Hair follicular keratinocyte (primary cell): ENCODE results near the gene REC8. TPM values are rescaled to one million over a fixed set of nuclear protein-coding genes. Genes with fewer than 3 reads are reported as not detected.

ENCODE experiments used
- total RNA-seq: library from RNA; depleted of rRNA; stranded (reverse); fragments of >200 nt; gene quantifications from 2 replicates; pipeline ENCODE4 v1.2.3, GENCODE V29; 2015

Gene REC8
- total RNA-seq, 1 donor from 2014 or later = 6.7 TPM

Other genes with a start within 250 kb of the REC8 start
- 41.8 and 51.1 TPM in 2 replicates for gene DHRS4, start 218.3 kb upstream of the REC8 start, total RNA-seq
- gene DHRS4L2, start 183.2 kb upstream of the REC8 start, total RNA-seq = 15.7 and 18.7 TPM in 2 replicates
- gene CARMIL3, start 120.1 kb upstream of the REC8 start, total RNA-seq = 0.08 TPM in 1 of 2 replicates, not detected in the other
- gene CPNE6, start 100.5 kb upstream of the REC8 start, total RNA-seq = not detected in 2 replicates
- 40.7 and 91.5 TPM in 2 replicates for gene PCK2, start 77.8 kb upstream of the REC8 start, total RNA-seq
- 46.7 and 48.0 TPM in 2 replicates for gene DCAF11, start 57.3 kb upstream of the REC8 start, total RNA-seq
- 1.2 and 2.2 TPM in 2 replicates for gene NRL, start 57.1 kb upstream of the REC8 start, total RNA-seq
- gene FITM1, start 41.4 kb upstream of the REC8 start, total RNA-seq = not detected in 2 replicates
- 167 and 202 TPM in 2 replicates for gene PSME1, start 35.9 kb upstream of the REC8 start, total RNA-seq
- gene EMC9, start 30.5 kb upstream of the REC8 start, total RNA-seq = 22.3 and 37.2 TPM in 2 replicates
- gene PSME2, start 25.5 kb upstream of the REC8 start, total RNA-seq = 109 and 116 TPM in 2 replicates
- gene RNF31, start 24.6 kb upstream of the REC8 start, total RNA-seq = 24.4 and 30.7 TPM in 2 replicates
- gene IRF9, start 10.8 kb upstream of the REC8 start, total RNA-seq = 22.3 and 67.3 TPM in 2 replicates
- 42.4 and 82.5 TPM in 2 replicates for gene IPO4, start 16.7 kb downstream of the REC8 start, total RNA-seq
- 45.7 and 48.7 TPM in 2 replicates for gene TM9SF1, start 23.4 kb downstream of the REC8 start, total RNA-seq
- gene TSSK4, start 33.6 kb downstream of the REC8 start, total RNA-seq = 0.87 TPM in 1 of 2 replicates, not detected in the other
- 50.4 and 54.0 TPM in 2 replicates for gene CHMP4A, start 41.4 kb downstream of the REC8 start, total RNA-seq
- 11.4 and 18.3 TPM in 2 replicates for gene MDP1, start 44.0 kb downstream of the REC8 start, total RNA-seq
- 249 and 288 TPM in 2 replicates for gene NEDD8, start 60.3 kb downstream of the REC8 start, total RNA-seq
- gene GMPR2, start 60.8 kb downstream of the REC8 start, total RNA-seq = 72.9 and 86.9 TPM in 2 replicates
- 63.4 and 72.7 TPM in 2 replicates for gene TINF2, start 70.5 kb downstream of the REC8 start, total RNA-seq
- gene TGM1, start 91.1 kb downstream of the REC8 start, total RNA-seq = 10.5 and 19.3 TPM in 2 replicates
- gene RABGGTA, start 99.5 kb downstream of the REC8 start, total RNA-seq = 51.2 and 83.1 TPM in 2 replicates
- 39.3 and 76.7 TPM in 2 replicates for gene DHRS1, start 127.7 kb downstream of the REC8 start, total RNA-seq
- 13.9 and 18.4 TPM in 2 replicates for gene NOP9, start 127.8 kb downstream of the REC8 start, total RNA-seq
- gene CIDEB, start 135.9 kb downstream of the REC8 start, total RNA-seq = 3.2 and 4.1 TPM in 2 replicates
- gene LTB4R2, start 138.1 kb downstream of the REC8 start, total RNA-seq = 37.0 and 42.9 TPM in 2 replicates
- 14.0 and 20.1 TPM in 2 replicates for gene LTB4R, start 139.4 kb downstream of the REC8 start, total RNA-seq
- gene ADCY4, start 163.0 kb downstream of the REC8 start, total RNA-seq = 0.23 and 0.34 TPM in 2 replicates
- gene RIPK3, start 167.9 kb downstream of the REC8 start, total RNA-seq = 5.4 and 8.0 TPM in 2 replicates
- 2.9 and 7.1 TPM in 2 replicates for gene NFATC4, start 196.1 kb downstream of the REC8 start, total RNA-seq
- gene NYNRIN, start 226.9 kb downstream of the REC8 start, total RNA-seq = 2.7 and 3.8 TPM in 2 replicates